Panc1 (cell line): ENCODE measurements around the gene GREB1L.

ENCODE experiments used
- CTCF ChIP-seq: fragments of 450-650 bp; IDR thresholded peaks from 2 replicates; pipeline ENCODE4 v1.5.1; 2017; ENCODE audit warnings: mild to moderate bottlenecking
- POLR2AphosphoS5 ChIP-seq: IDR thresholded peaks from 2 replicates; pipeline ENCODE4 v1.6.1; 2012; ENCODE audit warnings: mild to moderate bottlenecking, low read depth, low read length, moderate library complexity

- no peak for TF ChIP-seq CTCF
- no peak for TF ChIP-seq POLR2AphosphoS5
Measured at GRCh38 chr18:21293479-21293878, 51.4 kb downstream of the GREB1L start.
